NB4 (cell line): Measurements from ENCODE around the gene EZR.

Experiments used
- CTCF ChIP-seq: IDR thresholded peaks from one replicate; pipeline ENCODE4 v1.5.1; 2012; ENCODE audit warnings: low read depth, low read length
- MAX ChIP-seq: IDR thresholded peaks from 2 replicates; pipeline ENCODE4 v1.6.1; 2011; ENCODE audit warnings: low read depth, low read length
- MYC ChIP-seq: IDR thresholded peaks from 2 replicates; pipeline ENCODE4 v1.6.1; 2011; ENCODE audit warnings: low read depth, low read length
- POLR2A ChIP-seq: IDR thresholded peaks from 2 replicates; pipeline ENCODE4 v1.6.1; 2011; ENCODE audit warnings: mild to moderate bottlenecking; ENCODE audit not compliant: insufficient read length; ENCODE audit errors: extremely low read depth

DNA sequence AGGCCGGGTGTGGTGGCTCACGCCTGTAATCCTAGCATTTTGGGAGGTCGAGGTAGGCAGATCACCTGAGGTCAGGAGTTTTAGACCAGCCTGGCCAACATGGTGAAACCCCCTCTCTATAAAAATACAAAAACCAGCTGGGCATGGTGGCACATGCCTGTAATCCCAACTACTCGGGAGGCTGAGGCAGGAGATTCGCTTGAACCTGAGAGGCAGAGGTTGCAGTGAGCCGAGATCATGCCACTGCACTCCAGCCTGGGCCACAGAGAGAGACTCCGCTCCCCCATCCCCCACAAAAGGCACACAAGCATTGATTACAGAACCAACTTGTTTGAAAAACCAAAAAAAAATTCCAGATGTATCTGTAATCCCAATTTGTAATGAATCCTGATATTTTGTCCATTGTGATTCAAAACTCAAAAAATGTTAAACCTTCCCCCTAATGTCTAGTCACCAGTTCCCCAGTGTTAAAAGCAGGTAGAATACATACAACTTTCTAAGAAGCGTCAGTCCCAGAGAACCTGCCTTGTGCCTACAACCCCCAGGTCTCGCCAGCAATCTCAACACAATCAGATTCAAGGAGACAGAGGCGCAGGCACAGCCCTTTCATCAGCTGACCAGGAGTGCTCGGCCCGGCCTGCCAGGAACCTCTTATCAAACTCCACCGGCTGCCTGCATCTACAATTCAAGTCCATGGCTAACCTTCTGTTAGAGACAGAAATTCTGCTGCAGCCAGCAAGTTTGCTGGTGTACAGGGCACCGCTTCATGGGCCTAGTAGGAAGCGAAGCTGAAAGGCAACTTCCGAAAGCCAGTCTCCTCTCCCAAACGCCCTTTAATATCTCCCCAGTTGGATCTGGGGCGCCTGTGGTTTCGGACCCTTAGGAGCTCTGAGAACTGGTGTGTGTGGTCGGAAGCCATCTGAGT, 2.1 kb downstream of the EZR start:
- no peak for TF ChIP-seq POLR2A
- no peak for TF ChIP-seq CTCF
- TF ChIP-seq MAX: no peak
- TF ChIP-seq MYC: no peak
